NCI-H345 treated with DMSO at 0.1 percent for 48 hours (cell line): Measurements from ENCODE around the gene C16orf89.

Experiments used
- DNase-seq: peaks from one replicate; lab custom pipeline; 2025; ENCODE audit not compliant: unreplicated experiment; lab: John Stamatoyannopoulos, UW

The C16orf89 gene

GRCh38 chr16:5006348-5007193 lies 59.2 kb downstream of the C16orf89 start:
- DNase-seq = no peak

GRCh38 chr16:5005916-5006315 lies 59.8 kb downstream of the C16orf89 start:
- no peak for DNase-seq

DNA sequence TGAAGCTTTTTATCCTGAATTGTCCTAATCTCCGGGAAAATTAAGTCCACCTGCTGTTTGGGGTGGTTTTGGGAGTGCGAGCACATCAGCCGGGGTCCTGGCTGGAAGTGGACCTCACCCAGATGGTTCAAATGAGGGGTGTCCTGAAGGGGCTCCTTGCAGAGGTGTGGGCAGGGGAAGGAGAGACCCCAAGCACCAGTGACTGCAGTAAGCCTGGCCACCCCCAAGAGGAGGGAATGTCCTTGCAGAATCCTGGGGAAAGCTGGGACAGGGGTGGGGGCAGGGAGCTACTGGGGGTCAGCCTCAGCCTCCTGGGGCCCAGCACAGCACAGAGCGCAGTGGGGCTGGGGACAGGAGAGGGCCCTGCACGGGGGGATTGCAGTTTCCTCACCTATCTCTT lies 61.4 kb downstream of the C16orf89 start:
- no peak for DNase-seq

- DNase-seq = no peak
Measured at GRCh38 chr16:5003828-5004227, 61.9 kb downstream of the C16orf89 start.

DNA sequence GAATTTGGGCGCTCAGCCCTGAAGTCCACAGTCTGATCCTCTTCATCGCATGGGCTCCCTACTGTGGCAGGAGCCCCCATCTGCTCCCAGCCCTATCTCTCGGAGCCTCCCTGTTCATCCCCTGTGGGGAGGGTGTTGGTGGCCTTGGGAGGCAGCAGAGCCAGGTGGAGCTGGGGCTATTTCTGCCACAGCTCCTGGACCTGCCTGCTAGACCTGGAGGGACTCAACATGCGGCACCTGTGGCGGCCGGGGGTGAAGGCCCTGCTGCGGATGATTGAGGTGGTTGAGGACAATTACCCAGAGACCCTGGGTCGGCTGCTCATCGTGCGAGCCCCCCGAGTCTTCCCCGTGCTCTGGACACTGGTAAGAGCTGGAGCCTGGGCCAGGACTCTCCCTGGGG lies 62.5 kb downstream of the C16orf89 start:
- DNase-seq = no peak

DNA sequence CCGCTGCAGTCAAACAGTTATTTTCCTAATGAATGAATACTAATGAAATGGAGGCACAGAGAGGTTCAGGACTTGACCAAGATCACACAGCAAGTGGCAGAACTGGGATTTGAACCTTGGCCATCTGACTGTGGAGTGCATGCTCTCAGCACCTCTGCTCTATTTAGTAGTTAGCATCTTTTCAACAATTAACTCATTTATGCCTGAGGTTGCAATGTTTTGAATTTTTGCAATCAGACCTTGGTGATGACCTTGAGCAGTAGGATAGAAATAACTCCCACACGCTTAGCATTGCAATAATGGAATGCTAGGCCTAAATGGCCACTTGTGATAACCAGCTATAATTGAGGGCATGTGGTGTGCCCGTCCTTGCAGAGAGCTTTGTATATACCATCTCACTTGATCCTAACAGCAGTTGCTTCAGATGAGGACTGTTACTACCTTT lies 63.0 kb downstream of the C16orf89 start:
- DNase-seq = no peak

DNA sequence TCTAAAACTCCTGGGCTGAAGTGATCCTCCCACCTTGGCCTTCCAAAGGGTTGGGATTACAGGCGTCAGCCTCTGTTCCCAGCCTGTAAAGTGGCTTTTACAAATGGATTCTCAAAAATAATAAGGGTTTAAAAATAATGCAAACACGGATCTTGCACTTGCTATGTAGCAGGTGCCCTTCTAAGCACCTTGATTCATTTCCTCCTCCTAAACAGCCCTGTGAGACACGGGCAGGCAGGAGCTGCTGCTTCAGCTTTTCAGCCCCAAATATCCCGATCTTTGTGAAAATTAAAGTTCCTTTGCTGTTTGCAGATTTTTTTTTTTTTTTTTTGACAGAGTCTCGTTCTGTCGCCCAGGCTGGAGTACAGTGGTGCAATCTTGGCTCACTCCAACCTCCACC lies 63.8 kb downstream of the C16orf89 start:
- DNase-seq = no peak

DNA sequence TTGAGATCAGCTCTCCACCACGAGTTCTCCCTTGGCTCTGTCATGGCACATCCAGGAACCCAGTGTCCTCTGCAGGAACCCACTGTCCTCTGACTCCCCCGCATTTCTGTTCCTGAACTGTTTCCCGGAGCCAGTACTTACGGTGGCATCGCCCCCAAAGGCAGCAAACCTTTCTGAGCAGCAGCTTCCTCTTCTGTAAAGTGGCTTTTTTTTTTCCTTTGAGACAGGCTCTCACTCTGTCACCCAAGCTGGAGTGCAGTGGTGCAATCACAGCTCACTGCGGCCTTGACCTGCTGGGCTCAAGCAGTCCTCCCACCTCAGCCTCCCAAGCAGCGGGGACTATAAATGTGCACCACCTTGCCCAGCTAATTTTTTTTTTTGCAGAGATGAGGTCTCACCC lies 64.2 kb downstream of the C16orf89 start:
- DNase-seq = no peak

DNA sequence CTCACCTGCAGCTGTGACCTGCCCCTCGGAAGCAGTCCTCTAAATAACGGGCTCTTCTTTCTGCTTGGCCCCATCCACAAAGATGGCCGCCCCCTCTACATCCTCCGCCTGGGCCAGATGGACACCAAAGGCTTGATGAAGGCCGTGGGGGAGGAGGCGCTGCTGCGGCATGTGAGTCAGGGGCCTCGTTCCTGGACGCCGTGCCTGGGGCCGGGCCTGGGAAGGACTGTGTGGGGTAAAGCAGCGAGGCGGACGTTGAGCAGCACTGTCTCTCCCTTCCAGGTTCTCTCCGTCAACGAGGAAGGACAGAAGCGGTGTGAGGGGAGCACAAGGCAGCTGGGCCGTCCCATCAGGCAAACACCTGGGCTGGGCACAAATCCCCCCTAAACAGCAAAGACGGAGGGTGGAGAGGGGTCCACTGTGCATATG lies 65.2 kb downstream of the C16orf89 start:
- DNase-seq = no peak

DNA sequence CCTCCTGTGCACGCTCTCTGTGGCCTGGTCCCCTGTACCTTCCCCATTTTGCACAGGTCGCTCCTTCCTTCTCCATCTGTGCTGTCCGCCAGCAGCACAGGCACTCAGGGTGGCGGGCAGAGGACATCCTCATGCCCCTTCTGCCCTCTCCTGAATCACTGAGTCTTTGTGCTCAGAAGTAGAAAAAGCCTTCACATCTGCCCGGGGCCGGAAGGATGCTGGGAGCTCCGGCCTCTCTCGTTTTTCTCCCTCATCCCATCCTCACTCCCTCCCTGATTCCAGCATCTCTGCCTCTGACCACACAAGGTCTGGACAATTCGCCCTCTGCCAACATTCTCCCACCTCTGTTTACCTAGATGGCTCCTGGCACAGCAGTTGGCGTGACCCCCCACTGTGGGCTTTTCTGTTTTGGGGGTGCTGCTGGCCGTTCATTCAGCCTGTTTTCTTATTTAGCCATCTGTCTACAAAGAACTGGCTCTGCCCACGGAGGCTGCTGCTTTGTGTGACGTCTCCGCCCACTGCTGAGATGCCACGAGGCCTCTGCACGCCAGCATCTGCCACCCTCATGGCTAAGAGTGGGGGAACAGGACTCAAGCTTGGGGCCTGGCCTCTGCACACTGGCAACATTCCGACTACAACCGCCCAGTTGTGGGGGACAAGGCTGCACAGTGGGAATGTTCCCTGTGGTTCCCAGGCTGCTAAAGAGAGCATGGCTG lies 70.9 kb downstream of the C16orf89 start:
- DNase-seq = no peak
